Activated CD8-positive, alpha-beta memory T cell treated with anti-CD3 and anti-CD28 coated beads for 36 hours (primary cell): ENCODE data around the gene HERPUD1. TPM values are rescaled to one million over a fixed set of nuclear protein-coding genes. Genes with fewer than 3 reads are reported as not detected.

ENCODE experiments used
- CTCF ChIA-PET: fragments of 350-600 bp; sonication (Branson Sonifier 250); formaldehyde crosslinking; loops from one replicate; lab custom pipeline; 2021; ENCODE audit warnings: antibody characterized with exemption; lab: Charles Lee
- POLR2A ChIA-PET: fragments of 350-600 bp; sonication (Branson Sonifier 250); formaldehyde crosslinking; loops from one replicate; lab custom pipeline; 2021; ENCODE audit warnings: antibody characterized with exemption; lab: Charles Lee
- total RNA-seq, 2 experiments: library from RNA; stranded (reverse); gene quantifications; one replicate each; pipeline ENCODE4 v1.2.3, GENCODE V29; 2021

HERPUD1 gene
- total RNA-seq, 2 experiments from 2014 or later, result 133 to 140 TPM

DNA sequence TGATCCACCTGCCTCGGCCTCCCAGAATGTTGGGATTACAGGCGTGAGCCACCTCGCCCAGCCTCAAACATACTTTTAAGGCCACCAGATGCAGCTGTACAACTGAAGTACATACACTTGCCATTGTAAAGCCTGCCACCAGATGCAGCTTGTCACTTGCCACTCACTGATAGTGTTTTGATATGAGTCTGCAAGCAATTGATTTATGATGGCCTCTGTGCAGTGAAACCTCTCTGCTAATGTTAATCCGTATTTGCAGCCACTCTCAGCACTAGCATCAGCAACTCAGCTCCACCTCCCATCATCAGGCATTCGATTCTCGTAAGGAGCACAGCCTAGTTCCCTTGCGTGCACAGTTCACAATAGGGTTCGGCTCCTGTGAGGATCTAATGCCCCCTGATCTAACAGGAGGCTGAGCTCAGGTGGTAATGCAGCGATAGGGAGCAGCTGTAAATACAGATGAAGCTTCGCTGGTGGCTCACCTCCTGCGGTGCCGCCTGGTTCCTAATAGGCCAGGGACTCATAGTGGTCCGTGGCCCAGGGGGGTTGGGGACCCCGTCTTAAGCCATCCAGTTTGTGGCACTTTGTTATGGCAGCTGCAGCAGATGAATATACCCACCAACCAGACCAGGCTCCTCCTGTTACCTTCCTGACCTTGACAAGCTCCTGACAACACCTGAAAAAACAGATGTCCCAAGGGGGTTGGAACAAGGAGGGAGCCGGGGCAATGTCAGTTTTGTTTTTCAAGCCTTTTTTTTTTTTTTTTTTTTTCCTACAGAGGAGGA lies 1.3 kb upstream of the HERPUD1 start:
- ChIA-PET CTCF (interaction anchor here (0.5 to 1.8 kb wide), 3 partner anchors 47 to 112 kb away, joined by 3 to 7 read pairs (median 5); no protein-coding TSS in a partner anchor), POLR2A (interaction anchor here (0.9 to 1.5 kb wide), 4 partner anchors 11 to 111 kb away, joined by 3 to 11 read pairs (median 6); no protein-coding TSS in a partner anchor)

DNA sequence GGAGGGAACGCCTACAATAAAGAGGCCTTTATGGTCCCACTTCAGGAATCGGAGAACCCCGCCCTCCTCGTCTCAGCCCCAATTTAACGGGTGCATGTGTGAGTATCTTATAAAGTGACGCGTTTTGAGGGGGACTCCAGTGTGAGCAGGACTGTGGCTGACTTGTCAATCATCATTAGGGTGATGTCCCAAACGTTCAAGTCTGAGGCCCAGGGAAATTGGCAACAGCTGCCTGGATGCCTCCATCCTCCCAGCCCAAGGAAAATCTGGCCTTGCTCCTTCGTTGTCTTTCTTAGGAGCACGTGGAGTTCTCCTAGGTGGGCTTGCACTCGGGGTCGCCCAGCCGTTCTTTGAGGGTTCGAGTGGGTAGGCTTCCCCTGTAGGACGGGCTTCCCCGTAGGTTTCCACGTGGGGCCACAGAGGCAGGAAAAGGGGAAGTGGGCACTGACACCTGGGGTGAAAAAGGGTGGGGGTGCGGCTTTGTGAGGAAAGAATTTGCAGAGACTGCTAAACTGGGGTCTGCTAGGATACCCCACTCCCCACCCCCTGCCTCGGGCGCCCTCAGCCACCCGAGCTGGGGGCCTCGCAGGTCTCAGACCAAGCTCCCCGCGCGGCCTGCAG lies 561 bp upstream of the HERPUD1 start:
- ChIA-PET CTCF (interaction anchor here (0.7 to 1.8 kb wide), 2 partner anchors 63 to 111 kb away, joined by 3 to 7 read pairs; no protein-coding TSS in a partner anchor), POLR2A (interaction anchor here (0.5 to 1.5 kb wide), 16 partner anchors 10 to 531 kb away, joined by 3 to 11 read pairs (median 4); partner anchors contain the start of genes NLRC5, PSME3IP1 and RSPRY1)

DNA sequence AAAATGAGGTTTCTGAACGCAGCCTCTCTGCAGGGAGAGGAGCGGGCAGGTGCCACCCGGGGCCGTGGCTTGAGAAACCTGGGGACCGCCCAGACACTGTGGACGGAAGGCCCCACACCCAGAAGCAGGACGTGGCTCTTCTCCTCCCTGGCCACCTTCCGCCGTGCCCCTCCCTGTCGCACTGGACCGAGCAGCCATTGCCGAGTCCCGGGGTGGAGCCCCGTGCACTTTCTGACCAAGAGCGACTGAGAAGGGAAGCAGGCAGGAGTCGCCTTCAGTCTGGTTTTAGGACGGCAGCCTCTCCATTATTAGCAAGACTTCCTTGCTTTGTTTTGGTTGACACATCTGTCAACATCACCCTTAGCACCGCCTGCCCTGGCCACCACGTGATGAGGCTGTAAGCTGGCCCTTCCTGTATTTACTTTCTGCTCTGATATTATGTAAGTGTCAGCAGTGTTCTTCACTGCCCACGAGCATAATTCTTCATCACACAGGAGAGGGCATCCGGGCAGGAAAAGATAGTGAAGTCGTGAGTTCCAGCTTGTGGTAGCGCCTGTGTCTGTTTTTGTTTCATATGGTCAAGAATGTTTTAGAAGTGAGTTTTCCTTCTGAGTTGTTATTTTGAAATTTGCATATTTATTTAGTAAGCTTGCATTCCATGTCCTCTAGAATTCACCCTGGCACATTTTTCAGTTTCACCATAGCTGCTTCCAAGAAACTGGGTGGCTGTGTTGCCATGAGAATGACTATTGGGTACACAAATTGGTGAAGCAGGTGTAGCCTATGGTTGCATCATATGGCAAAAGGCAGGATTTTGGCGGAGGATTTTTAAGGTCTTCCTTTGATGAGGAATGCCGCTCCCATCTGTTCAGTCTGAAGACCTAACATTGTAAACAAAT lies 1.0 kb downstream of the HERPUD1 start:
- CTCF ChIA-PET, result interaction anchor here (1.5 to 2.1 kb wide), 2 partner anchors 11 to 66 kb away, joined by 4 to 8 read pairs; no protein-coding TSS in a partner anchor
- POLR2A ChIA-PET, result interaction anchor here (0.6 to 2.4 kb wide), 5 partner anchors 11 to 57 kb away, joined by 3 to 17 read pairs (median 5); partner anchors contain the start of gene NLRC5

DNA sequence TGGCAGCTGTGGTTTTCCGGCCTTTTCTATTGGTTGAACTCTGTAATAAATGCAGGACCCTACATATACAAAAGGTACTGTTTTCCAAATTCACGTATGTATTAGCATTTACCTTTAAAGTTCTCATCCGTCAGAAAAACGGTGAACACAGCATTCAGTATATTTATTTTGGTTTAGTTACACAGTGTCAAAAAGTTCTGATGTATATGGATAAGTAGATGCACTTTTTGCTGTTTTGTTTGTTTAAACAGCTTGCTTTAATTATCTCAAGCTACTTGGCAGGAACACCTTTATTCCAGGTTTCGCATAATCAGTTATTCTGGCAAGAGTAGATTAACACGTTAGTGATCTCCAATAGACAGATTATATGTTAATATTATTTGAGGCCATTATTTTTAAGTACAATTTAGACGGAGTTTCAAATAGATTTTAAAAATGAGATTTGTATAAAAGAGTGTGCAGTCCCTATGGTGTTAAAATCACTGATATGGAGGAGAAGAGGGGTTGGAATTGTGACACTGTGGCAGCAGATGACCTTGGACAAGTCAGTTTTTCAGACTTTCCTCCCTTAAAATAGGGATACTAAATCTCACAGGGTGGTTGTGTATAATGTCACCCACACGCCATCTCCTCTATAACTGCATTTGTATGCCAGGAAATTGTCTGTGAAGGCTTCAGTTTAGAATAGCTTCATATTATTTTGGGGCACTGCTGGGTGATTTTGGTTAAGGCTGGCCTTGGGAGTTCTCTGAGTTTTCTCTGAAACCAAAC lies 2.1 kb downstream of the HERPUD1 start:
- ChIA-PET CTCF (interaction anchor here (1.5 to 2.1 kb wide), 2 partner anchors 10 to 67 kb away, joined by 4 to 8 read pairs; no protein-coding TSS in a partner anchor), POLR2A (interaction anchor here (0.6 to 2.4 kb wide), 4 partner anchors 12 to 56 kb away, joined by 3 to 17 read pairs (median 7); partner anchors contain the start of gene NLRC5)

DNA sequence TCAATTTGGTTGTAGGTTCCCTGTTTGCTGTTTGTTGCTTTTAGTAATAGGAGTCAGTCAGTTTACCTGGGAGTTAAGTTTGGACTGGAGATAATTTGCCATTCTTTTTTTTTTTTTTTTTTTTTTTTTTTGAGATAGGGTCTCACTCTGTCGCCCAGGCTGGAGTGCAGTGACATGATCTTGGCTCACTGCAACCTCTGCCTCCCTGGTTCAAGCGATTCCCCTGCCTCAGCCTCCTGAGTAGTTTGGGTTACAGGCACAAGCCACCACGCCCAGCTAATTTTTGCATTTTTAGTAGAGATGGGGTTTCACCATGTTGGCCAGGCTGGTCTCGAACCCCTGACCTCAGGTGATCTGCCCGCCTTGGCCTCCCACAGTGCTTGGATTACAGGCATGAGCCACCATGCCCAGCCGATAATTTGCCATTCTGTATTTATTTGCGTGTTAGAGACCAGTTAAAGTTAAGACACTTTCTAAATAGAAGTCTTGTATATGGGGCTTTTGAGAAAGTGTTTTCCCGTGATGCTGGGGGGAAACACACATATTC lies 2.7 kb downstream of the HERPUD1 start:
- ChIA-PET CTCF (interaction anchor here (1.5 to 2.1 kb wide), 2 partner anchors 9 to 68 kb away, joined by 4 to 8 read pairs; no protein-coding TSS in a partner anchor), POLR2A (interaction anchor here (0.6 to 2.4 kb wide), 4 partner anchors 10 to 55 kb away, joined by 3 to 17 read pairs (median 7); partner anchors contain the start of gene NLRC5)

DNA sequence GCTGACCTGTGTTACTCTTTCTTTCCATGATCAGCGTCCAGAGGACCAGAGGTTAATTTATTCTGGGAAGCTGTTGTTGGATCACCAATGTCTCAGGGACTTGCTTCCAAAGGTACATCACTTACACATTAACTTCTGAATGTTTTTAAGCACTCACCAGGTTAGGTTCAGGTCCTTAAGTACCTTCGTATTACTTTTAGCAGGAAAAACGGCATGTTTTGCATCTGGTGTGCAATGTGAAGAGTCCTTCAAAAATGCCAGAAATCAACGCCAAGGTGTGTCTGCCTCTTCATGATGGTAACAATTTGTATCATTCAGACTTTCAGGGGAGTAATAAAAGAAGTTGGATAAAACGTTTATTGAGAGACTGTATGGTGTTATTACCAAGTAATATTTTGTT lies 3.3 kb downstream of the HERPUD1 start:
- ChIA-PET CTCF (interaction anchor here (2.2 kb wide), 1 partner anchor 30 kb away, joined by 7 read pairs; no protein-coding TSS in a partner anchor), POLR2A (interaction anchor here (1.0 to 2.4 kb wide), 2 partner anchors 9 to 54 kb away, joined by 3 to 11 read pairs; partner anchors contain the start of gene NLRC5)

DNA sequence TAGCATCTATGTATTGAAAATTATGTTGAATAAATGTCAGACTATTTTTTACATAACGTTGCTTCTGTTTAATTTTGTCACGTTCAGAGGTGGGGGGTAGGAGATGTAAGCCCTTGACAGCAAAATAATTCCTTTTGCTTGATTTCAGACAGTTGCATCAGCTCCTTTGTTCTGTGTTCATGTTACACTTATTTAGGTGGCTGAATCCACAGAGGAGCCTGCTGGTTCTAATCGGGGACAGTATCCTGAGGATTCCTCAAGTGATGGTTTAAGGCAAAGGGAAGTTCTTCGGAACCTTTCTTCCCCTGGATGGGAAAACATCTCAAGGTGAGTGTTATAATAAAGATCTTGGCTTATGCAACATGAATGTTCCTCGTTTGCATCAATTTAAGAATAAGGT lies 4.5 kb downstream of the HERPUD1 start:
- ChIA-PET CTCF (interaction anchor here (1.2 to 2.2 kb wide), 2 partner anchors 15 to 29 kb away, joined by 4 to 7 read pairs; no protein-coding TSS in a partner anchor), POLR2A (no interaction called here)

DNA sequence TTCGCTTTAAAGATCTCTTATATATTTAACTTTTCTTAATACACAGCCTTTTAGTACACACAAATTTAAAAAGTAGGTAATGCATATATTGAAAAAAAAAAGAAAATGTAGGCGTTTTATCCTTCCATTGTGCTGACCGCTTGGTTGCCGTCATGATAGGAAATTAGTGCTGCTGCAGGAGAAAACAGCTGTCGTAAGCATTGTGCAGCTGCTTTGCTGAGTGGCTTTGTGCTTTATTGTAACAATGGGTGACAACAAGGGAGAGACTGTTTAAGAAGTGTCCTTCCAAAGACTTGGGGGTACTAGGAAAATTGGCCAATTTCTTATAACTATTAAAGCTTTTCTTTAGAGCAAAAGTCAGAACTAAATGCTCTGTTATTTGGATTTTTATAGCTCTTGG lies 5.0 kb downstream of the HERPUD1 start:
- ChIA-PET CTCF (interaction anchor here (1.2 to 2.2 kb wide), 2 partner anchors 14 to 28 kb away, joined by 4 to 7 read pairs; no protein-coding TSS in a partner anchor), POLR2A (no interaction called here)

DNA sequence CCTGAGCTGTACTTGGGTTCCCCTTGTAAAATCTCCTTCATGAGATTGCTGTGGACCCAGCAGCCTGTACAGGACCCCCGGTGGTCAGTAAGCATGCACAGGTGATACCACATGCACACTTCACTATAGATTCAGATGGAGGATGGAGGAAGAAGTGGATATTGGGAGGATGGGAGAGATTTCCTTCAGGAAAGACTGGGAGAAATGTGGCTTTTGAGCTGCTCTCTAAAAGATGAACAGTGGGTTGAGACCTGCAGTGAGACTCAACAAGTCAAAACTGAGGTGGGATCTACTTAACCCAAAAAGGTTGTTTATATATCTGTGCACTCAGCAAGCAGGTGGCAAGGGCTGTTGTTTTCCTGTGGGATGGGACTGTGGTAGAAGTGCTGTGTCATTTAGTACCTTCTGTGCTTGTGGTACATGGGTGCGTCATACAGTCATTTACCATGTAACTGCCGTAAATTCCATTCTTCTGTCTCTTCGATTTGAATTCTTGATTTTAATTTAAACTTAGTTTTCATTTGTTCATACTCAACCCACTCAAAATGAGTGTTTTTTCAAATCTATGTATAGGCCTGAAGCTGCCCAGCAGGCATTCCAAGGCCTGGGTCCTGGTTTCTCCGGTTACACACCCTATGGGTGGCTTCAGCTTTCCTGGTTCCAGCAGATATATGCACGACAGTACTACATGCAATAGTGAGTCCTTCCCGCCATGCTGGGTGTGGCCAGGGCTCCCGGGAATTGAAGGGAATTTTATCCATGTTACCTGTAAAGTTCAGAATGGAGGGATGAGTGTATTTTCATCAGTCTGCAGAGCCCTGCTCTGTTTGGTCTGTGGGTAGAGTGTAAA lies 6.9 kb downstream of the HERPUD1 start:
- ChIA-PET CTCF (interaction anchor here (0.7 to 1.0 kb wide), 2 partner anchors 25 to 71 kb away, joined by 3 read pairs; no protein-coding TSS in a partner anchor), POLR2A (interaction anchor here (0.6 to 1.1 kb wide), 5 partner anchors 9 to 189 kb away, joined by 3 to 4 read pairs (median 3); no protein-coding TSS in a partner anchor)

DNA sequence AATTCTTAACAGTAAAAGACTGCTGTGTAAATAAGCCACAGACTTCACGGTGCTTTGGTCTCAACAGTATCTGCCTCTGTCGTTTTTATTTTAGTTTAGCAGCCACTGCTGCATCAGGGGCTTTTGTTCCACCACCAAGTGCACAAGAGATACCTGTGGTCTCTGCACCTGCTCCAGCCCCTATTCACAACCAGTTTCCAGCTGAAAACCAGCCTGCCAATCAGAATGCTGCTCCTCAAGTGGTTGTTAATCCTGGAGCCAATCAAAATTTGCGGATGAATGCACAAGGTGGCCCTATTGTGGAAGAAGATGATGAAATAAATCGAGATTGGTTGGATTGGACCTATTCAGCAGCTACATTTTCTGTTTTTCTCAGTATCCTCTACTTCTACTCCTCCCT lies 7.9 kb downstream of the HERPUD1 start:
- POLR2A ChIA-PET, result interaction anchor here (1.1 kb wide), 1 partner anchor 102 kb away, joined by 4 read pairs; no protein-coding TSS in a partner anchor
- CTCF ChIA-PET, result interaction anchor here (0.8 to 1.0 kb wide), 2 partner anchors 24 to 79 kb away, joined by 3 read pairs; no protein-coding TSS in a partner anchor

DNA sequence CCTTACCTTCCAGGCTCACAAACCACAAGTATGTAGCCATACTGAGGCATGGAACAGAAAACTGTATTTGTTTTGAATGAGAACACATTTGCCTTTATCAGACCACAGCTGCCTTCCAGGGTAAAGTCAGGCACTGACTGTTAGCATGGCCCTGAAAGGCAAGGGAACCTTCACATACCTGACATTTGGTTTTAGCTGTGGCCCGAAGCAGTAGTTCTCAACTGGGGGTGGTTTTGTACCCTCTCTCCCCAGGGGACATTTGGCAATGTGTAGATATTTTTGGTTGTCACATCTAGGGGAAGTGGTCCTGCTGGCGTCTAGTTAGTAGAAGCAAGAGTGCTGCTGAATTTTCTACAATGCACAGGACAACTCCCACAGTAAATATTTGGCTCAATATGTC lies 9.2 kb downstream of the HERPUD1 start:
- ChIA-PET CTCF (interaction anchor here (1.0 kb wide), 1 partner anchor 23 kb away, joined by 3 read pairs; no protein-coding TSS in a partner anchor), POLR2A (interaction anchor here (1.6 kb wide), 1 partner anchor 10 kb away, joined by 9 read pairs; the partner anchor contains the start of gene HERPUD1)

DNA sequence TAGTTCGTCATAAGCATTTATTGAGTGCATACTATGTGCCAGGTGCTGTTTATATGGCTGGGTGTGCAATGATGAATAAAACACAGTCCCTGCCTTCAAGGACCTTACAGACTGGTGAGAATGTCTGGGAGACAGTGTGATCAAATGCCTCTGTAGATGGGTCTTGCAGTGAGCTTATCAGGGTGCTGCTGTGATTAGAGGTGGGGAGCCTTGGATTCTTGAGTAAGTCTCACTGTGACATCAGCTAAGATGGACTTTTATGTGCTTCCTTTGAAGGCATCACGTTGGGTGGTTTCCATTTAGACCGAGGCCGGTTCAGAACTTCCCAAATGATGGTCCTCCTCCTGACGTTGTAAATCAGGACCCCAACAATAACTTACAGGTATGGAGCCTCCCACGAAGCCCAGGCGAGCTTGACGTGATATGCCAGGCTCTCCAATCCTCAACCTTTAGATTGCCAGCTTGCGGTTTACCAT lies 10.0 kb downstream of the HERPUD1 start:
- ChIA-PET POLR2A (interaction anchor here (1.6 kb wide), 1 partner anchor 10 kb away, joined by 9 read pairs; the partner anchor contains the start of gene HERPUD1), CTCF (interaction anchor here (1.0 kb wide), 1 partner anchor 22 kb away, joined by 3 read pairs; no protein-coding TSS in a partner anchor)

DNA sequence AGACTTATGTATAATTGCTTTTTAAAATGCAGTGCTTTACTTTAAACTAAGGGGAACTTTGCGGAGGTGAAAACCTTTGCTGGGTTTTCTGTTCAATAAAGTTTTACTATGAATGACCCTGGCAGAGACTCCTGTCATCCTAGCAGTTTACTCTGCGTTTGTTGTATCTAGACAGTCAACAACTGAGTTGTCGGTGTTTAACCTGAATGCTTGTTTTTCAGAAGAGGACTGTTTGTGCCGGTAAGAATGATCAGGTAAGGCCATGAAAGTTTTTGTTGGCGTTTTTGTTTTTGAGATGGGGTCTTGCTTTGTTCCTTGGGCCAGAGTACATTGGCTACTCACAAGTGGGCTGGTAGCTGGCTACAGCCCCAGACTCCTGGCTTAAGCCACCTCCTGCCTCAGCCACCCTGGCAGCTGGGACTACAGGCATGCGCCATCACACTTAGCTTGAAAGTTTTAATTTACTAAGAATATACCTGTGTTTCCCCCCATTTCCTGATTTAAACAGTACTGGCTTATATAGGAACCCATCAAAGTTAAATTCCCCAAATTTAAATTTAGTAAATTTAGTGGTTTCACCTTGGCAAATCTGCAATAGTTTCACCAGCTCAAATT lies 11.9 kb downstream of the HERPUD1 start:
- ChIA-PET POLR2A (interaction anchor here (1.0 to 4.5 kb wide), 4 partner anchors 9 to 79 kb away, joined by 3 to 17 read pairs (median 8); no protein-coding TSS in a partner anchor), CTCF (interaction anchor here (0.8 kb wide), 1 partner anchor 10 kb away, joined by 4 read pairs; no protein-coding TSS in a partner anchor)

DNA sequence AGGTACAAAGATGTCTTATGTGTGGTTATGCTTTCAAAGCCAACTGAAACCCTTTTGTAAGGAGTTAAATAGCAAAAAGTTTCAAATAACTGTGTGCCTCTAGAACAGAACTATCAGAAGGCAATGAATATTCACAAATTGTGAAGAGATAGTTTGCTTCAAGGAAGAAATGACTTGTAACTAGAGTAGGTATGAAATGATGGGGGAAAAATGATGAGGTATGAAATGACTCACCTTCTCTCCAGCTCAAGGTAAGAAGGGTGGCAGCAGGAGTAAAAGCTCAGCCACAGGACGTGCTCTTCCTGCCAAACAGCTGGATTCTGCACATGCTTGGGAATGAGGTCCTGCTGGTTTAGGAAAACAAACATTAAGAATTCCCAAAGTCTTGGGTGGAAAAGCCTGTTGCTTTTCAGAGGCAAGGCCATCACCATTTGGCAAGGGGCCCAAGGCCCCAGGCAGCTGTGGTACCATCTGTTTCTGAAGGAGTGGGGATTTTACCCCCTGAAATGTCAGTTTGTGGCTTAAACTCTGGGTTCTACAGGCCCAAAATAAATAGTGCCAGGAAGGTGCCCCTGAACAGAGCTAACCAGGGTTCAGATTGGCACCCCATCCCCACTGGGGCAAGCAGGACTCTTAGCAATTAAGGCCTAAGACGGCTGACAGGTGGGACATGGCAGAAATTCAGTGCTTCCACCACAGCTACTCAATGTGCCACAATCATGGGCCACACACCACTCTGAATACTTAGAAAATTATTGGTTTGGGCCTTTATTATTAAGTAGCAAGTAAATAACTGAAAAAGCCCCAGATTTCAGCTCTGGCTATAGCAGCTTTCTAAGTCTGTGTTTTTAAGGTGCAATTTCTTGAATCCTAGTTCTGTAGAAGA lies 13.3 kb downstream of the HERPUD1 start:
- POLR2A ChIA-PET, result interaction anchor here (0.5 to 4.5 kb wide), 9 partner anchors 12 to 305 kb away, joined by 3 to 17 read pairs (median 4); partner anchors contain the start of gene NLRC5
- CTCF ChIA-PET, result interaction anchor here (0.5 to 1.5 kb wide), 3 partner anchors 19 to 426 kb away, joined by 3 to 6 read pairs (median 3); no protein-coding TSS in a partner anchor
